HepG2 (cell line): ENCODE data around the gene CFAP99. TPM values are rescaled to one million over a fixed set of nuclear protein-coding genes. Genes with fewer than 3 reads are reported as not detected.

Experiments used
- AHDC1 ChIP-seq: sonication (generic); formaldehyde crosslinking; IDR thresholded peaks from 2 replicates; pipeline ENCODE4 v1.5.1; 2020; ENCODE audit warnings: mild to moderate bottlenecking, missing genetic modification reagents, borderline replicate concordance
- CBX2 ChIP-seq, 2 experiments: fragments of 200-600 bp in 1 of 2; sonication (generic); formaldehyde crosslinking in 1 of 2; IDR thresholded peaks; 2 replicates each; pipeline versions ENCODE4 v1.7.0 to v1.8.1; 2018 to 2022; ENCODE audit warnings: low read depth in 2 of 2, low read length in 1 of 2, mild to moderate bottlenecking in 1 of 2, missing genetic modification reagents in 1 of 2
- HCFC1 ChIP-seq: fragments of 150-350 bp; IDR thresholded peaks from 2 replicates; pipeline ENCODE4 v1.6.1; 2014; ENCODE audit warnings: low read depth, low read length
- NFE2L2 ChIP-seq: fragments of 150-350 bp; IDR thresholded peaks from 2 replicates; pipeline ENCODE4 v1.6.1; 2014; ENCODE audit warnings: low read length
- PBX3 ChIP-seq: sonication (generic); formaldehyde crosslinking; IDR thresholded peaks from 2 replicates; pipeline ENCODE4 v1.8.1; 2023; ENCODE audit warnings: missing genetic modification reagents, inconsistent platforms, borderline replicate concordance
- RNF219 ChIP-seq: sonication (generic); formaldehyde crosslinking; IDR thresholded peaks from 2 replicates; pipeline ENCODE4 v1.5.0; 2020; ENCODE audit warnings: mild to moderate bottlenecking, missing genetic modification reagents
- SAFB2 ChIP-seq: sonication (generic); formaldehyde crosslinking; IDR thresholded peaks from 2 replicates; pipeline ENCODE4 v1.5.1; 2020; ENCODE audit warnings: missing genetic modification reagents, low read depth, mild to moderate bottlenecking, borderline replicate concordance
- XBP1 ChIP-seq: sonication (generic); formaldehyde crosslinking; IDR thresholded peaks from 2 replicates; pipeline ENCODE4 v1.5.0; 2020; ENCODE audit warnings: missing genetic modification reagents
- ZNF18 ChIP-seq: sonication (generic); formaldehyde crosslinking; IDR thresholded peaks from 2 replicates; pipeline ENCODE4 v1.8.0; 2022; ENCODE audit warnings: mild to moderate bottlenecking, missing genetic modification reagents; ENCODE audit not compliant: insufficient replicate concordance
- ZNF224 ChIP-seq: sonication (generic); formaldehyde crosslinking; IDR thresholded peaks from 2 replicates; pipeline ENCODE4 v1.5.0; 2020; ENCODE audit warnings: mild to moderate bottlenecking, missing genetic modification reagents
- ZNF337 ChIP-seq: sonication (generic); formaldehyde crosslinking; IDR thresholded peaks from 2 replicates; pipeline ENCODE4 v1.5.1; 2020; ENCODE audit warnings: missing genetic modification reagents, low read depth, mild to moderate bottlenecking, borderline replicate concordance
- ZNF512 ChIP-seq: sonication (generic); formaldehyde crosslinking; IDR thresholded peaks from 2 replicates; pipeline ENCODE4 v1.4.0; 2020; ENCODE audit warnings: mild to moderate bottlenecking, missing genetic modification reagents
- ZNF580 ChIP-seq: IDR thresholded peaks from 2 replicates; pipeline ENCODE4 v1.6.1; 2016; ENCODE audit warnings: low read depth, borderline replicate concordance
- ZNF660 ChIP-seq: sonication (generic); formaldehyde crosslinking; IDR thresholded peaks from 2 replicates; pipeline ENCODE4 v1.5.1; 2020; ENCODE audit warnings: mild to moderate bottlenecking, low read depth, missing genetic modification reagents, borderline replicate concordance
- ZNF850 ChIP-seq: sonication (generic); formaldehyde crosslinking; conservative IDR thresholded peaks from 2 replicates; pipeline ENCODE4 v1.9.0; 2021; ENCODE audit warnings: mild to moderate bottlenecking, missing genetic modification reagents
- polyA plus RNA-seq, 8 experiments: library from polyadenylated mRNA; depleted of rRNA in 3 of 8; stranded (reverse) in 7 of 8; unstranded in 1 of 8; fragments of >200 nt; fragmentation: Illumina TruSeq in 4 of 8; extraction: Trizol in 4 of 8; gene quantifications; 2 replicates each; pipeline versions ENCODE4 v1.2.1 to v1.2.3, GENCODE V29; 2011 to 2016; ENCODE audit warnings: low read depth in 4 of 8, missing spikeins in 1 of 8, mixed read lengths in 1 of 8; ENCODE audit not compliant: insufficient read depth in 1 of 8
- total RNA-seq, 5 experiments: library from RNA; depleted of rRNA; stranded (reverse); fragments of >200 nt; fragmentation: Illumina TruSeq; extraction: Trizol; gene quantifications; 2 replicates each; pipeline ENCODE4 v1.2.3, GENCODE V29; 2016; ENCODE audit warnings: low read depth in 1 of 5

CFAP99 gene
- total and polyA plus RNA-seq, 2 of the 13 experiments (the other 11 are each of a cell fraction or from before 2014, with no cell fraction given): not detected

- TF ChIP-seq RNF219 (no peak), ZNF512 (CRISPR knock-in tag) (no peak), AHDC1 (CRISPR knock-in tag) (no peak), ZNF850 (no peak), CBX2 (IDR thresholded peaks at IDR 0.05; ENCODE audit: low read depth, low read length) (no peak), CBX2 (CRISPR knock-in tag; IDR thresholded peaks at IDR 0.05; ENCODE audit: low read depth) (no peak), ZNF18 (CRISPR knock-in tag) (no peak), PBX3 (CRISPR knock-in tag) (no peak), XBP1 (CRISPR knock-in tag) (no peak), ZNF337 (no peak), NFE2L2 (no peak), SAFB2 (CRISPR knock-in tag) (no peak), ZNF224 (CRISPR knock-in tag) (no peak), ZNF660 (no peak), HCFC1 (no peak), ZNF580 (no peak)
These were observed 50.6 kb downstream of the CFAP99 start (continued) for GRCh38 chr4:2469192-2469984.
